GM18909 (cell line): ENCODE measurements around the gene ZNF200.

Experiments used
- ATAC-seq: cut with Tn5 transposase; IDR thresholded peaks from one replicate; pipeline ENCODE4 v1.9.1; 2021; ENCODE audit warnings: mild to moderate bottlenecking; ENCODE audit not compliant: unreplicated experiment, poor library complexity

ZNF200 gene

DNA sequence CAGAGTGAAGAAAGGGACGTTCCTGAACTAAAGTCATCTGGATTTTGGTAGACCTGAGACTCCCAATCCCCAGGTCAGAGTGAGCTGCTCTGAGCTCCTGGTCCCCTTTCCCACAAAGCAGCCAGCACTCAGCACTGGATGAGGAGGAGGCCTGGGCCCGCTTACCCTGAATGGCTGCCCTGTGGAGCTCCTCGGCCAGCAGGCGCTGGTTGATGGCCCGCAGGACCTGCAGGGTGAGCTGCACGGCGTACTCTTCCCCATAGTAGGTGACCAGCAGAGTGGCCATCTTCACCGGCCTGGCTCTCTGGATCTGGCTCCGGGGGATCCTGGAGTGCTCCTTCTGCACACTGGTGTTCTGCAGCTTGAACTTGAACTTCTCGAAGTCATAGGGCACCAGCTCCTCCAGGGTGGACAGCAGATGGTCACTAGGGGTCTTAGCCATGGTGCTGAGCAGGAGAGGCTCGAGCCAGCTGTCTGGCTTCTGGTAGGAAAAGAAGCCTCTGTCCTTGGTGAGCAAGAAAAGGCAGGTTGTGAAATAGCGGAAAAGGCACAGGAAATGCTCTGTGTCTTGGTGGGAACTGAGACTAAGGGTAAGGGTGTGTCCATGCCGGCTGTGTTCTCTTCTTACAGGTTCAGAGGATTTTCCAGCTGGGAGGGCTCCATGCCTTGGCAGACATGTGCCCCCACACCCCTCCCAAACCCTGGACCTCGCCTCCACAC lies 21.3 kb upstream of the ZNF200 start, which contains the start of gene MEFV:
Gene MEFV, minus strand, starts transcription at position 488 of the 720 bp plus-strand sequence. Its CDS starts 46 bp downstream, at position 442.
- ATAC-seq = no peak

- ATAC-seq = no peak
Observed at GRCh38 chr16:3254309-3254708, 19.4 kb upstream of the ZNF200 start.

DNA sequence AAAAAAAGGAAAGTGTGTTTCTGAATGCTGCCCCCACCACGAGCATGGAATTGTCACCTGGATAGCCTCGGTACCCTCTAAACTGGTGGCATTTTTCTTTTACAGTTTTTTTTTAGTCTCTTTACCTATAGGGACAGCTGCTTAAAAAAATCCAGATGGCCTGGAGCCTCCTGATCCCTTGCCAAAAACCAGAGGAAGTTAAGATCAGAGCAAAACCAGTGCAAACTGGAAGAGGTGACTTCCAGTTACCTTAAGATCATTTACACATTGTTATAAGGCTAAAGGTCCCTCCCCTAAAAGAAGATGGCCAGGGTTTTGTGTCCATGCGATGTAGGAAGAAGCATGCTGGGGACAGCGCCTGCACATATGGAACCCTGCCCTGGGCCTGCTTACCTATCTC lies 18.0 kb upstream of the ZNF200 start:
- no peak for ATAC-seq

DNA sequence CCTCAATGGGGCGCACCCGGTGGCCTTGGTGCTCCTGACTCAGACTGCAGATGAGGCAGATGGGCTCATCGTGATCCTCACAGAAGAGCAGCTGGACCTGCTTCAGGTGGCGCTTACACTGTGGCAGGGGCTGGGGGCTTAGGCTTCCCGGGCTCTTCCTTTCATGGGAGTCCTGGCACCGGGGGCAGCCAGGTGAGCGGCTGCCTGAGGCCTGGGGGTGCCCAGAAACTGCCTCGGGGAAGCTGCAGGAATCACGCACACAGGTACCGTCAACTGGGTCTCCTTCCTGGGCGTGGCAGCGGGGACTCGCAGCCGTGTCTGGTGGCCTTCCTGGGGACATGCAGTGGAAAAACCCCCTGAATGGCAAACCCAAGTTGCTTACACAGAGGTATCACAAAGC lies 14.5 kb upstream of the ZNF200 start:
- ATAC-seq = no peak

DNA sequence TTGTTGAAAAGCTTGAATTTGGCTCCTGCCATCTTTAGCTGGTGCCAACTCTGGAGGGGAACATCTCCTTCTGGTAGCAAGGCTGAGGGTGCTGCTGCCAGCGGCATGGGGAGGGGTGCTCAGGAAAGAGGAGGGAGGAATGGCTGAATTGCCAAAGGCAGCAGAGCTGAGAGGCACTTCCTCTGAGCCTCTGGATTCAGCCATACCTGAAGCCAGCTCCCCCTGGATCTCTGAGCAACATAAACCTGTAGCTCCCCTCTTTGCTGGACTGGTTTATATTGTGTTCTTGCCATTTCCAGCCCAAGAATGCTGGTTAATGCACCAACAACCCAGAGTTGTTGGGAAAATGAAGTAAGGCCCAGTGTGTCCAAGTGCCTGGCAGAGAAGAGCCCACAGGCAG lies 14.1 kb upstream of the ZNF200 start:
- no peak for ATAC-seq

- ATAC-seq = no peak
Observed at GRCh38 chr16:3248596-3248995, 13.6 kb upstream of the ZNF200 start.

DNA sequence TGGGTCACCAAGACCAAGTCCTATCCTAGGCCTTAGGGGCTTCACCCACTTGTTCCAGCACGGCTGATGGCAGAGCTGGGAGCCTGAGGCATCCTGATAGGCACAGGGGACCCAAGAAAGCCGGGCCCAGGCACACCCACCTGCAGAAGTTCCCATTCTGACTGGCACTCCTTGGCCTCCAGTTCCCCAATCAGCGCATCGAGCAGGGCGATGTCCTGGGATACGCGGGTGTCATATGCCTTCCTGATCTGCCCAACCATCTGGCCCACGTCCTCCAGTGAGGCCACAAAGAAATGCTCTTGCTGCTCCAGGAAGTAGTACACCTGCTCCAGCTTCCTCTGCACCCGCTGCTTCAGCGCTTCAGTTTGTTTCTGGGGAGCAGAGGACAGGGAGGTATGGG lies 11.9 kb upstream of the ZNF200 start:
- ATAC-seq = no peak

DNA sequence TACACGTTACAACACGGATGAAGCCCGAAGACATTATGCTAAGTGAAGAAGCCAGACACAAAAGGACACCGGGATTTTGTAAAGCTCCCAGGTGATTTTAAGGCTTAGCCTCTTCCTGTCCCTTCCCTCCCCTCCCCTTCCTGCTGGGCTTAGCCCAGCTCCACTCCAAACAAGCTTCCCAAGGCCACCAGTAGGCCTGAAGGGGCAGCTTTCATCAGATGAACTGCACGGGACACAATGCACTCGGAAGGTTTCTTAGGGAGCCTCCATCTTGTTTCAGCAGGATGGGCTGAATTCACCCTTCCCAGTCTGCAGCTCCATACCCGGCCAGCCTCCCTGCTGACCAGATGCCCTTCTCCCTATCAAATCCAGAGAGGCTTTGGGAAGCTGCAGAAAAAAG lies 11.0 kb upstream of the ZNF200 start:
- no peak for ATAC-seq

GRCh38 chr16:3243882-3244281 lies 8.9 kb upstream of the ZNF200 start:
- ATAC-seq = no peak

- no peak for ATAC-seq
Observed at GRCh38 chr16:3242709-3243108, 7.8 kb upstream of the ZNF200 start.

DNA sequence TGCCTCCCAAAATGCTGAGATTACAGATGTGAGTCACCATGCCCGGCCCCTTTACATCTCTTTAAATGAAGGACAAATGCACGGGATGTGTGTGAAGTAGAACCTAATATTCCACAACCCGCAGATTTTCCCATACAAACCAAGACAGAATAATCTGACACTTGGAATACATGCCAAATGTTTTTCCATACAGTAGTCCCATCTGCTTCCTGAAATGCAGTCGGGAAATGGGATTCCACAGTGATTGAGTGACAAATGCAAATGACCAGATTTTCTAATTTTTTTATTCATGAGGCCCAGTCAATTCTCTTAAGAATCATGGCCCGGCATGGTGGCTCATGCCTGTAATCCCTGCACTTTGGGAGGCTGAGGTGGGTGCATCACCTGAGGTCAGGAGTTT lies 6.8 kb upstream of the ZNF200 start:
- ATAC-seq = no peak

DNA sequence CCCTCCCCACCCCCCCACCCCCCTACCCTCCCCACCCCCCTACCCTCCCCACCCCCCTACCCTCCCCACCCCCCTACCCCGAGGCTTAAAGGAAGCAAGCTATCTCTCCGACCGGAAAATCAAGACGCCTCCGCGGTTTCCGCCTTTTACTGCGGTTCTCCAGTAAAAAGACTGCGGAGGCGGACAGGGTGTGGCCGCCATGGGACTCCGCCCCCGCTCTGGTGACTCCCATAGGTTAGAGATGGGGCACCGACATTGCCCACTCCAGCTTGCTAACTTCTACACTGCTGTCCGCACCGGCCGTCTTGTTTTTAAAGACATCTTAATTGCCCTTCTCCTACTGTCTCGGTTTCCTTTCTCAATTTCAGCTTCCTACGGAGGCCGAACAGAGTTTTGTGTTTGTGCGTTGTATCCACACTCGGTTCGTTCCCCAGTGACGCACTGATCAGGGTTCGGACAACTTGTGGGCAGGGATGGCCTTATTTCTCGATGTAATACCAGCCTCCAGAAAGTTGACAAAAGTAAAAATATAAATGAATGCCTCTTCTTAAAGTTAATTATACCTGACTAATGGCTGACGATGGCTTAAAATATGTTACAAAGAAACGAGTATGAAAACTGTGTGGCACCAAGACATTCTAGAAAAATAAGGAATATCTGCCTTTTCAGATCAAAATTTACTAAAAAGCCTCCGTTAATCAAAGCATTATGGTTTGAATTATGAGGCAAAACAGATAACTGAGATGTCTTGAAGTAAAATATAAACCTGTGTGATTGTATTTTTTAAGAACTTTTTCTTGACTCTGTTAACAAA lies 1.1 kb upstream of the ZNF200 start:
- ATAC-seq = no peak

DNA sequence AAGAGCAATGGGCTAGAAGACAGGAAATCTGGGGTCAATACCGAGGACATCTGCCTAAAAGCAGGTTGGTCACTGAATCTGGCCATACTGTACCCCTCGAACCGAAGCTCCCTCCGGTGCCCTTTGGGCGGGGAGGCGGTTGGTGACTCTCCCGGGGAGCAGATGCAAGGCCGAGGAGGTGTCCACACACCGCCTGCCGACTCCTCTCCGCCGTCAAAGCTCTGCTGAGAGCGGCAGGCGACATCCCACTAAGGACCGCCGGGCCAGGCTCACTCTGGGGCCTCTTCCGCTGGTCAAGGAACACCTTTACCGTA lies 458 bp downstream of the ZNF200 start:
- no peak for ATAC-seq

DNA sequence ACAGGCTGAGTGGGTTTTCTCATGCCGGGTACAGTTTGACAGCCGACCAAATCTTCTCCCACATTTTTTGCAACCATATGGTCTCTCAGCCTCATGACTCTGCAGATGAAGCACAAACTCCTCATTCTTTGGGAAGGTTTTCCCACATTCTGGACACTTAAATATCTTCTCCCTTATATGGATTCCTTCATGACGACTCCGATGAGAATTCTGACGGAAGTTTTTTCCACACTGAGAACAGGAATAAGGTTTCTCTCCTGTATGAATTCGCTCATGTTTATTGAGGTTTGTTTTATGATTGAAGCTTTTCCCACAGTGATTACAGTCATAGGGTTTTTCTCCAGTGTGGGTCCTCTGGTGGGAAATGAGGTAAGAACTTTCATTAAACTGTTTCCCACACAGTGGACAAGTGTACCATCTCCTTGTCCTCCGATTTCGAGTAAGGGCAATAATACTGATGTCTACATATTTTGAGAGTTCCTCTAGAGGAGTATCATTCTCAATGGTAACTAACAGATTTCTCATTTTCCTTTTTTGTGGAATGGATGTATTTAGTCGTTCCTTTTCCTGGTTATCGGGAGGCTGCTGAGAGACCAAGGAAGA lies 10.9 kb downstream of the ZNF200 start:
- no peak for ATAC-seq

DNA sequence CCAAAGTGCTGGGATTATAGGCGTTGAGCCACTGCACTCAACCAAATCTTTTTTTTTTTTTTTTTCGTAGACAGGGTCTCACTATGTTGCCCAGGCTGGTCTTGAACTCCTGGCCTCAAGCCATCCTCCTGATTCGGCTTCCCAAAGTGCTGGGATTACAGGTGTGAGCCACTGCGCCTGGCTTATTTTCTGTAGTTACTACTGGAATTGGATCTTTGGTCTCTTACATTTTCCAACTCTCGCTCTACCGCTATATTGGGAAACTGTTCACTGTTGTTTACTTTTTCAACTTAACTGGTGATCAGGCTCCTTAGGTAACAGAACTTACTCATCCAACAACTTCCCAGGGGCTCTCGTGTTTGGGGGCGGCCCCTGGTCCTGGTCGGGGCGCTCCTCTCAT lies 14.1 kb downstream of the ZNF200 start:
- no peak for ATAC-seq

DNA sequence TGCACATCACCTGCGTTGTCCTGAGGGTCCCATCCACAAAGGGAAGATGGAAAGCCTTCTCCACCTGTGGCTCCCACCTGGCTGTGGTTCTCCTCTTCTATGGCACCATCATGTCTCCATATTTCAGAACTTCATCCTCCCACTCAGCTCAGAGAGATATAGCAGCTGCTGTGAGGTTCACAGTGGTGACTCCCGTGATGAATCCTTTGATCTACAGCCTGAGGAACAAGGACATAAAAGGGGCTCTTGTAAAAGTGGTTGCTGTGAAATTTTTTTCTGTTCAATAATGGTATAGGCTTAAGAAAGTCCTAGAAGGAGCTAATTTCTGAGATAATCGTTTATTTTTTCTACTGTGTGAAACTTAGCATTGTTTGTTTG lies 18.7 kb downstream of the ZNF200 start:
- no peak for ATAC-seq

DNA sequence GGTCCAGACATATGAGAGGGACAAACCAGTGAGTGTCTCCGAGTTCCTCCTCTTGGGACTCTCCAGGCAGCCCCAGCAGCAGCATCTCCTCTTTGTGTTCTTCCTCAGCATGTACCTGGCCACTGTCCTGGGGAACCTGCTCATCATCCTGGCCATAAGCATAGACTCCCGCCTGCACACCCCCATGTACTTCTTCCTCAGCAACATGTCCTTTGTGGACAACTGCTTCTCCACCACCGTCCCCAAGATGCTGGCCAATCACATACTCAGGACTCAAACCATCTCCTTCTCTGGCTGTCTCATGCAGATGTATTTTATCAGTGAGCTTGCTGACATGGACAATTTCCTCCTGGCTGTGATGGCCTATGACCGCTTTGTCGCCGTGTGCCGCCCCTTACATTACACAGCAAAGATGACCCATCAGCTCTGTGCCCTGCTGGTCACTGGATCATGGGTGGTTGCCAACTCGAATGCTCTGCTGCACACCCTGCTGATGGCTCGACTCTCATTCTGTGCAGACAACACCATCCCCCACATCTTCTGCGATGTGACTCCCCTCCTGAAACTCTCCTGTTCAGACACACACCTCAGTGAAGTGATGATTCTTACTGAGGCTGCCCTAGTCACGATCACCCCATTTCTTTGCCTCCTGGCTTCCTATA lies 19.2 kb downstream of the ZNF200 start:
- no peak for ATAC-seq

DNA sequence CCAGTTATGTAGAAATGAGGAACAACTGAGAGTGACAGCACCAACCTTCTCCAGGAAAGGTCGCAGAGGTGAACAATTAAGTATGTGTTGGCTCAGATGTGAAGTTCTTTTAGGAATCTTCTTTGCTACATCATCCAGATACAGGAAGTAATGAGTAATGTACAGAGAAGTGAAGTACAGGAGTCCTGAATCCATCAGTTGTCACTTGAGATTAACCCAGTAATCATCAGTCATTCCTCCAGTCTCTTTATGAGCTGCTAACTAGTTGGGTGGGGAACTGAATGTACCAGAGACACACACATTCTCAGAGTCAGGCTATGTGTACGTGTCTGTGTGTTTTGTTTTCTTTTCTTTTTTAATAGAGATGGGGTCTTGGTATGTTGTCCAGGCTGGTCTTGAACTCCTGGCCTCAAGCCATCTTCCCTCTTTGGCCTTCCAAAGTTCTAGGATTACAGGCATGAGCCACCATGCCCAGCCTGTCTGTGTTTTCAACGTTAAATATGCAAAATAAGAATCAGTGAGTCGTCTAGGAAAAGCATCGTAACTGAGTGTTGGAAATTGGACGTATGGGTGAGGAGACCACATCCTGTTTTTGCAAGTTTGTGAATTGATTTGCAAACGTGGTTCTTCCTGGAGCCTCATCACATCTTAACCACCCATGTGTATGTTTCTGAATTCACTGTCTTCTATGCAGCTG lies 19.9 kb downstream of the ZNF200 start:
- no peak for ATAC-seq

- ATAC-seq = no peak
Observed at GRCh38 chr16:3212567-3212966, 22.4 kb downstream of the ZNF200 start.

DNA sequence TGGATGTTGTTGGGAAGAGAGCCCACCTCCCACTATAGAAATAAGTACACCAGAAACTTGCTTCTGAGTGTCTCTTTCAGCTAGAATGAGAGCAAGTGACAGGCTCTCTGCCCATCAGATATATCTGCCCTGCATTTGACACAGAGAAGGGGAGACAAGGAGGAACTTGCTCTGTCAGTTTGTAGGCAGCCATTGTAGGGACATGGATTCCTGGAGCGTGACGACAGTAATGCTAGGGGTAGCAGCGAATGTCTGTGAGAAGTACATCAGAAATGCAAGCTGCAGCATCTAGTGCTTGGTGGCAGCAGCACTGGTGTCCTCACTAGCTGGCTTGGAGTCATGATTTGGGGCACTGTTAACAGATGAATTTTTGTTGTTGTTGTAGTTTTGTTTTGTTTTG lies 23.0 kb downstream of the ZNF200 start:
- ATAC-seq = no peak
